ENCODE measurements around the gene USP32.

DNA sequence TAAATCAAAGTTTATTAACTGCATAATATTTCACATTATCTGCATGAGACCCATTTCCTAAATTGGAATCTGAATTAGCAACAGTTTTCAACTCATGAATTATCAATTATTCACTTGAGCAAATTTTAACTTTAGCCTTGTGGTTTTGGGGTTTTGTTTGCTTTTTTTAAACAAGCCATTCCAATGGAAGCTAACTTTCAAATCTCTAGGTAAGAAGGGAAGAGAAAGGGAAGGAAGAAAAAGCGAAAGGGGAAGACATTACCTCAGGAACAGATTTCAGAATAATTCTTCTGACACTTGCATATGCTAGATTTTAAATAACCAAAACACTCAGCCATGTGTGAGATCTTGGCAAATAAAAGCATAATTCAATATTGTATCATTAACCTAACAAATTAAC, 139.5 kb downstream of the USP32 start:
- TF ChIP-seq, protein P1, sequence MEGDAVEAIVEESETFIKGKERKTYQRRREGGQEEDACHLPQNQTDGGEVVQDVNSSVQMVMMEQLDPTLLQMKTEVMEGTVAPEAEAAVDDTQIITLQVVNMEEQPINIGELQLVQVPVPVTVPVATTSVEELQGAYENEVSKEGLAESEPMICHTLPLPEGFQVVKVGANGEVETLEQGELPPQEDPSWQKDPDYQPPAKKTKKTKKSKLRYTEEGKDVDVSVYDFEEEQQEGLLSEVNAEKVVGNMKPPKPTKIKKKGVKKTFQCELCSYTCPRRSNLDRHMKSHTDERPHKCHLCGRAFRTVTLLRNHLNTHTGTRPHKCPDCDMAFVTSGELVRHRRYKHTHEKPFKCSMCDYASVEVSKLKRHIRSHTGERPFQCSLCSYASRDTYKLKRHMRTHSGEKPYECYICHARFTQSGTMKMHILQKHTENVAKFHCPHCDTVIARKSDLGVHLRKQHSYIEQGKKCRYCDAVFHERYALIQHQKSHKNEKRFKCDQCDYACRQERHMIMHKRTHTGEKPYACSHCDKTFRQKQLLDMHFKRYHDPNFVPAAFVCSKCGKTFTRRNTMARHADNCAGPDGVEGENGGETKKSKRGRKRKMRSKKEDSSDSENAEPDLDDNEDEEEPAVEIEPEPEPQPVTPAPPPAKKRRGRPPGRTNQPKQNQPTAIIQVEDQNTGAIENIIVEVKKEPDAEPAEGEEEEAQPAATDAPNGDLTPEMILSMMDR (optimal IDR thresholded peaks at IDR 0.05 in 1 of 3, IDR thresholded peaks at IDR 0.05 in 1 of 3, conservative IDR thresholded peaks at IDR 0.05 in 1 of 3; ENCODE audit: extremely low read depth in 1 of 3, insufficient read depth in 2 of 3, low read length in 3 of 3) = no peak
- no peak for TF ChIP-seq EZH2 (IDR thresholded peaks at IDR 0.05; ENCODE audit: low read length)
